SK-N-SH (cell line): ENCODE data around the gene ID2.

Source experiments
- CTCF ChIP-seq: fragments of 200-600 bp; sonication (generic); IDR thresholded peaks from 2 replicates; pipeline ENCODE4 v1.6.1; 2017; ENCODE audit warnings: antibody characterized with exemption, mild to moderate bottlenecking, moderate library complexity
- ELF1 ChIP-seq: IDR thresholded peaks from 2 replicates; pipeline ENCODE4 v1.4.0; 2012
- EP300 ChIP-seq, 2 experiments: IDR thresholded peaks; 2 replicates each; pipeline versions ENCODE4 v1.4.0 to v1.6.1; 2012; ENCODE audit warnings: borderline replicate concordance in 1 of 2, low read depth in 1 of 2, low read length in 1 of 2
- FOXJ3 ChIP-seq: sonication (generic); formaldehyde crosslinking; IDR thresholded peaks from 2 replicates; pipeline ENCODE4 v1.5.1; 2020; ENCODE audit warnings: mild to moderate bottlenecking, missing genetic modification reagents
- GABPA ChIP-seq: IDR thresholded peaks from 2 replicates; pipeline ENCODE4 v1.4.0; 2012; ENCODE audit warnings: low read depth, mild to moderate bottlenecking
- POLR2AphosphoS5 ChIP-seq: IDR thresholded peaks from 2 replicates; pipeline ENCODE4 v1.6.1; 2012; ENCODE audit warnings: low read depth, low read length
- RFX5 ChIP-seq: IDR thresholded peaks from 2 replicates; pipeline ENCODE4 v1.6.1; 2012; ENCODE audit warnings: mild to moderate bottlenecking, improper control_type of control experiment, low read length
- SIN3A ChIP-seq: IDR thresholded peaks from 2 replicates; pipeline ENCODE4 v1.6.1; 2012; ENCODE audit warnings: low read depth, mild to moderate bottlenecking, low read length, moderate library complexity, borderline replicate concordance
- ZBTB33 ChIP-seq: IDR thresholded peaks from 2 replicates; pipeline ENCODE4 v1.4.0; 2012; ENCODE audit warnings: low read depth, borderline replicate concordance

- no peak for TF ChIP-seq CTCF
- no peak for TF ChIP-seq ZBTB33
- no peak for TF ChIP-seq EP300 (IDR thresholded peaks at IDR 0.05; ENCODE audit: borderline replicate concordance in 1 of 2, low read depth in 1 of 2, low read length in 1 of 2)
- no peak for TF ChIP-seq GABPA
- no peak for TF ChIP-seq RFX5
- no peak for TF ChIP-seq POLR2AphosphoS5
- TF ChIP-seq ELF1: no peak
- no peak for TF ChIP-seq SIN3A
- TF ChIP-seq FOXJ3 (CRISPR knock-in tag): no peak
Observed at GRCh38 chr2:8670580-8670979, 11.3 kb upstream of the ID2 start.
